Loucy (cell line): ENCODE data around the gene PTGDR2.

ENCODE experiments used
- H2AFZ ChIP-seq: fragments of 200-600 bp; sonication (generic); 2 replicates; pipeline ENCODE4 v1.6.0; 2016; ENCODE audit warnings: antibody characterized with exemption, mild to moderate bottlenecking, low read length, moderate library complexity
- H3F3A ChIP-seq: fragments of 200-600 bp; 2 replicates; pipeline ENCODE4 v1.6.0; 2016; ENCODE audit warnings: antibody characterized with exemption, low read depth, mild to moderate bottlenecking
- H3K27me3 ChIP-seq: fragments of 200-600 bp; sonication (generic); 2 replicates; pipeline ENCODE4 v1.6.1; 2014; ENCODE audit warnings: low read length, mild to moderate bottlenecking; ENCODE audit not compliant: insufficient read depth, poor library complexity, severe bottlenecking
- H3K36me3 ChIP-seq: fragments of 200-600 bp; sonication (generic); 2 replicates; pipeline ENCODE4 v1.6.1; 2016; ENCODE audit warnings: low read length; ENCODE audit not compliant: insufficient read depth
- H3K4me1 ChIP-seq: fragments of 200-600 bp; sonication (generic); 2 replicates; pipeline ENCODE4 v1.5.1; 2014; ENCODE audit warnings: low read length, mild to moderate bottlenecking; ENCODE audit not compliant: insufficient read depth, poor library complexity, severe bottlenecking
- H3K4me2 ChIP-seq: fragments of 200-600 bp; sonication (generic); 2 replicates; pipeline ENCODE4 v1.6.0; 2014; ENCODE audit warnings: antibody characterized with exemption, low read length, low read depth, mild to moderate bottlenecking; ENCODE audit not compliant: poor library complexity, severe bottlenecking
- H3K4me3 ChIP-seq: fragments of 200-600 bp; sonication (generic); 2 replicates; pipeline ENCODE4 v1.5.1; 2014; ENCODE audit warnings: low read length, mild to moderate bottlenecking, mixed read lengths; ENCODE audit not compliant: poor library complexity, severe bottlenecking
- H3K79me2 ChIP-seq: fragments of 200-600 bp; sonication (generic); 2 replicates; pipeline ENCODE4 v1.6.1; 2014; ENCODE audit warnings: low read length; ENCODE audit not compliant: insufficient read depth
- H3K9ac ChIP-seq: fragments of 200-600 bp; sonication (generic); 2 replicates; pipeline ENCODE4 v1.6.0; 2014; ENCODE audit warnings: mild to moderate bottlenecking, low read depth, low read length, moderate library complexity; ENCODE audit not compliant: poor library complexity, severe bottlenecking
- H3K9me2 ChIP-seq: fragments of 200-600 bp; sonication (generic); replicated peaks from 2 replicates; pipeline ENCODE4 v1.6.1; 2016; ENCODE audit warnings: low read depth, low read length, mixed read lengths
- H3K9me3 ChIP-seq: fragments of 200-600 bp; sonication (generic); 2 replicates; pipeline ENCODE4 v1.6.1; 2014; ENCODE audit warnings: mild to moderate bottlenecking, antibody characterized with exemption, low read length, low read depth; ENCODE audit not compliant: insufficient read depth
- H4K20me1 ChIP-seq: fragments of 200-600 bp; sonication (generic); 2 replicates; pipeline ENCODE4 v1.6.0; 2014; ENCODE audit warnings: antibody characterized with exemption, low read length, mild to moderate bottlenecking; ENCODE audit not compliant: insufficient read depth, poor library complexity, severe bottlenecking
- EZH2phosphoT487 ChIP-seq: fragments of 200-600 bp; IDR thresholded peaks from 2 replicates; pipeline ENCODE4 v1.6.1; 2018; ENCODE audit warnings: antibody characterized with exemption, mild to moderate bottlenecking, moderate library complexity, borderline replicate concordance
- TF ChIP-seq, protein P1 (sequence below): fragments of 200-600 bp; sonication (generic); conservative IDR thresholded peaks from 2 replicates; pipeline ENCODE4 v1.5.1; 2014; ENCODE audit warnings: mild to moderate bottlenecking, antibody characterized with exemption, low read length

The PTGDR2 gene

DNA sequence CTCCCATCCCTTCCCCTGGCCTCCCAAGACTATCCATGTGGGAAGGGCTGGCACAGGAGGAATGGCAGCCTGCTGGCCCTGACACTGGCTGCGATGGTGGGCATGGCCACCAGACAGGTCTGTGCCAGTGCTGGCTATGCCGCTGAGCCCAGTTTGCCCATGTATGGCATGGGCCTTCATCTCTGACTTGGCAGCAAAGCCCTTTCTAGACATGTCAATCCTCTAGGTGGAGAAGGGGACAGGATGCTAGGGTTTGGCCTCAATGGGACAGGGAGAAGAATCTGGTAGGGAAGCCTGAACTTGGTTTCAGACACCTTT lies 20.4 kb upstream of the PTGDR2 start:
- no peak for TF ChIP-seq EZH2phosphoT487
- Histone ChIP-seq H2AFZ (no peak overlapping the region), H3K36me3 (no peaks in the 10 kb centered on the region), H3K79me2 (no peaks in the 10 kb centered on the region), H3K4me2 (no peak overlapping the region), H3K9me3 (no peaks in the 10 kb centered on the region), H3K4me1 (peaks cover 69% of the 10 kb centered on the region), H3K27me3 (no peaks in the 10 kb centered on the region), H3F3A (no peaks in the 10 kb centered on the region), H4K20me1 (no peaks in the 10 kb centered on the region), H3K9me2 (no peaks in the 10 kb centered on the region), H3K4me3 (no peak overlapping the region), H3K9ac (no peak overlapping the region)

DNA sequence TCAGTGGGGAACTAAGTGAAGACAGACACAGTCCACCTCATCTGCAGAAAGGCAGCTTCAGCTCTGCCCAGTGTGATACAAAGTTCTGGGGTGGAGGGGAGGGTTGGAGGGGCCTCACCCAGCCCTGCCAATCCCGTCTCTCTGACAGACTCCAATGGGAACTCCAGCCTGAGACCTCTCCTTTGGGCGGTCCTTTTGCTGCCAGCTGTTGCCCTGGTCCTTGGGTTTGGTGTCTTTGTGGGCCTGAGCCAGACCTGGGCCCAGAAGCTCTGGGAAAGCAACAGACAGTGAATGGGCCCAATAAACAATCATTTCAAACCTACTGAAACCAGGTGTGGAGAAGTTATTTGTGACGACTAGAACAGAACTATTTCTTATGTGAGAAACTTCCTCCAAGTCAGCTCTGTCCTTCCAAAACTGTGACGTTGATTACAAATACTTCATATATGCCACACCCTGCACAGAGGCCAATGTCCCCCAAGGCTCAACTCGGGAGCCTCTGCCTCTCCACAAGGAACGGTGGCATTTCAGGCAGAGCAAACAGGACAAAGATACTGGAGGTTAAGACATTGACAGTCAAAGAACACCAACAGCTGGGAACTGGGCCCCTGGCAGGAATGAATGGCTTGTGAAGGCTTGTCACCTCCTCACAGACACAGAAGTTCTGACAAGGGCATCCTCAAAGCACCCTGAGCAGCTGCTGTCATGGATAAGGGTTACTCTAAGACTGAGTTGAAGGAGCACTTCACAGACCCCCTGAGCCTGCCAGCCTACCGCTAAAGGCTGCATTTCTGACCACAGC lies 19.8 kb upstream of the PTGDR2 start:
- peaks cover 69% of the 10 kb centered on the region for H3K4me1 ChIP-seq
- no peaks in the 10 kb centered on the region for H3K79me2 ChIP-seq
- no peak overlapping the region for H2AFZ ChIP-seq
- TF ChIP-seq, protein P1, sequence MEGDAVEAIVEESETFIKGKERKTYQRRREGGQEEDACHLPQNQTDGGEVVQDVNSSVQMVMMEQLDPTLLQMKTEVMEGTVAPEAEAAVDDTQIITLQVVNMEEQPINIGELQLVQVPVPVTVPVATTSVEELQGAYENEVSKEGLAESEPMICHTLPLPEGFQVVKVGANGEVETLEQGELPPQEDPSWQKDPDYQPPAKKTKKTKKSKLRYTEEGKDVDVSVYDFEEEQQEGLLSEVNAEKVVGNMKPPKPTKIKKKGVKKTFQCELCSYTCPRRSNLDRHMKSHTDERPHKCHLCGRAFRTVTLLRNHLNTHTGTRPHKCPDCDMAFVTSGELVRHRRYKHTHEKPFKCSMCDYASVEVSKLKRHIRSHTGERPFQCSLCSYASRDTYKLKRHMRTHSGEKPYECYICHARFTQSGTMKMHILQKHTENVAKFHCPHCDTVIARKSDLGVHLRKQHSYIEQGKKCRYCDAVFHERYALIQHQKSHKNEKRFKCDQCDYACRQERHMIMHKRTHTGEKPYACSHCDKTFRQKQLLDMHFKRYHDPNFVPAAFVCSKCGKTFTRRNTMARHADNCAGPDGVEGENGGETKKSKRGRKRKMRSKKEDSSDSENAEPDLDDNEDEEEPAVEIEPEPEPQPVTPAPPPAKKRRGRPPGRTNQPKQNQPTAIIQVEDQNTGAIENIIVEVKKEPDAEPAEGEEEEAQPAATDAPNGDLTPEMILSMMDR, result no peak
- TF ChIP-seq EZH2phosphoT487, result no peak
- H3K9ac ChIP-seq, result no peak overlapping the region
- no peaks in the 10 kb centered on the region for H4K20me1 ChIP-seq
- no peaks in the 10 kb centered on the region for H3K36me3 ChIP-seq
- no peak overlapping the region for H3K4me3 ChIP-seq
- H3K27me3 ChIP-seq, result no peaks in the 10 kb centered on the region
- no peaks in the 10 kb centered on the region for H3K9me3 ChIP-seq
- no peaks in the 10 kb centered on the region for H3K9me2 ChIP-seq
- no peak overlapping the region for H3K4me2 ChIP-seq
- no peaks in the 10 kb centered on the region for H3F3A ChIP-seq

DNA sequence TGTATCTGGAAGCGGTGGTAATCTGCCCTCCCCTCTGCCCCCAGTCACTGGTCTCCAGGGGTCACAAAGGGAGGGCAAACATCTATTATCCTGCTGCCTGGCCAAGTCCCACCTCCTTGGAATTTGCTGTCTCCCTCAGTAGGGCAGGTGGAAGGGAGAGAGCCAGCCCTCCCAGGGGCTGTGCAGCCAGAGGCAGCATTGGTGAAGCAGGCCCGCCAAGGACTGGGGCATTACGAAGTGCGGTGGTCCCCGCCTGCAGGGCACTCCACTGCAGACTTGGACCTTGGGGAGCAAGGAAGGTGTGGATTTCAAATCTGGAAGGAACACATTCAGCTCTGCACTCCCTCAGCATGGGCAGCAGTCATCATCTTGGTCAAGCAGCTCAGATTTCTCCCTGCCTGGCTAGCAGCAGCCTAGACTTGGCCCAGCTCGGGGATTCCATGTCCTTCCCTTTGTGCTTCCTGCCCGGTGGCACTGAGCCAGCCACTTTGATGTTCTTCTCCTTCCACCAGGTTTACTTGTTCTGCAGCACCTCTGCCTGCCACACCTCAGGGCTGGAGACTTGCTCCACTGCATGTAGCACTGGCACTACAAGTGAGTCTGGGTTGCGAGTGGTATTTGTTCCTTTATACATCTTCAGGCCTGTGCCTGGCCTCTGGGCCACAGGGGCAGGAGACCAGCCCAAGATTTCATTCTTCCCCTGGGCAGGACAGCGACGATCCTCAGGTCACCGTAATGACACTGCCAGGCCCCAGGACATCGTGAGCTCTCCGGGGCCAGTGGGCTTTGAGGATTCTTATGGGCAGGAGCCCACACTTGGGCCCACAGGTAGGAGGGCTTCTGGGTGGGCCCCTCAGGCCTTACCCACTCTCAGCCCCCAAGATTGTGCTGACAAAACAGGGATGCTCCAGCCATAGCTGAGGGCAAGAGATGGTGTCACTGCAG lies 18.9 kb upstream of the PTGDR2 start:
- H3K27me3 ChIP-seq, result no peaks in the 10 kb centered on the region
- no peaks in the 10 kb centered on the region for H3F3A ChIP-seq
- H3K36me3 ChIP-seq, result no peaks in the 10 kb centered on the region
- no peaks in the 10 kb centered on the region for H3K9me3 ChIP-seq
- no peak overlapping the region for H2AFZ ChIP-seq
- no peak overlapping the region for H3K9ac ChIP-seq
- no peaks in the 10 kb centered on the region for H3K79me2 ChIP-seq
- H3K4me1 ChIP-seq, result peaks cover 69% of the 10 kb centered on the region
- H4K20me1 ChIP-seq, result no peaks in the 10 kb centered on the region
- H3K4me2 ChIP-seq, result no peak overlapping the region
- no peak overlapping the region for H3K4me3 ChIP-seq
- TF ChIP-seq, protein P1, result no peak
- no peak for TF ChIP-seq EZH2phosphoT487
- no peaks in the 10 kb centered on the region for H3K9me2 ChIP-seq
